ENCODE results near the gene C1orf122.

Gene C1orf122

DNA sequence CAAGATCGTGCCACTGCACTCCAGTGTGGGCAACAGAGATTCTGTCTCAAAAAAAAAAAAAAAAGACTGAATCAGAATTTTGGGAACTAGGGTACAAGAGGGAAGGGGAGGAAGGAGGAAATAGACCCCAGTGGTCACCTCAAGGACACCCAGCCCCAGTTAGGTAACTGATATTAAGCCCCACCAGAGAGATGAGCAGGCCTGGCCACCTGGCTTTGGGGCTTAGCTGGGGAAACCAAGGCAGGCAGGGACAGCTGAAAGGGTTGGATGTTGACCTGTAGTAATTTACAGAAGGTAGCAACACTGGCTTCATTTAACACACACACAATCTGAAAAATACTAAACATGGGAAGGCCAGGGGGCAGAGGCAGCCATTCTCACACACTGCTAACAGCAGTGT lies 5.2 kb upstream of the C1orf122 start:
- no peak for DNase-seq

DNA sequence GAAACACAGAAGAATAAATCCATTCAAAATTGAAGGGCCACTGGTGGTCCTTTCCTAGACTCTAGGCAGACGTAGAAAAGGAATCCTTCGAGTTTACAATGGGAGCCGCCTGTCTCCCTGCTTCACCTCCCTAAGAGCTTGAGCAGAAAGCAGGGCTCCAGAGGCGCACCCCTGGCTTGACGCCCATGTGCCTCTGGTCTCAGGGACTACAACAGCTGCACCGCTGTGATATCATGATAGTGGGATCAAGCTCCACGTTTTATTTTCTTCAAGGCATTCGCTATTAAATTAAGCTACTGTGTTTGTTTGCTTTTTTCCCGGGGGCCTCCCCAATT lies 403 bp upstream of the C1orf122 start:
- DNase-seq, result no peak

DNA sequence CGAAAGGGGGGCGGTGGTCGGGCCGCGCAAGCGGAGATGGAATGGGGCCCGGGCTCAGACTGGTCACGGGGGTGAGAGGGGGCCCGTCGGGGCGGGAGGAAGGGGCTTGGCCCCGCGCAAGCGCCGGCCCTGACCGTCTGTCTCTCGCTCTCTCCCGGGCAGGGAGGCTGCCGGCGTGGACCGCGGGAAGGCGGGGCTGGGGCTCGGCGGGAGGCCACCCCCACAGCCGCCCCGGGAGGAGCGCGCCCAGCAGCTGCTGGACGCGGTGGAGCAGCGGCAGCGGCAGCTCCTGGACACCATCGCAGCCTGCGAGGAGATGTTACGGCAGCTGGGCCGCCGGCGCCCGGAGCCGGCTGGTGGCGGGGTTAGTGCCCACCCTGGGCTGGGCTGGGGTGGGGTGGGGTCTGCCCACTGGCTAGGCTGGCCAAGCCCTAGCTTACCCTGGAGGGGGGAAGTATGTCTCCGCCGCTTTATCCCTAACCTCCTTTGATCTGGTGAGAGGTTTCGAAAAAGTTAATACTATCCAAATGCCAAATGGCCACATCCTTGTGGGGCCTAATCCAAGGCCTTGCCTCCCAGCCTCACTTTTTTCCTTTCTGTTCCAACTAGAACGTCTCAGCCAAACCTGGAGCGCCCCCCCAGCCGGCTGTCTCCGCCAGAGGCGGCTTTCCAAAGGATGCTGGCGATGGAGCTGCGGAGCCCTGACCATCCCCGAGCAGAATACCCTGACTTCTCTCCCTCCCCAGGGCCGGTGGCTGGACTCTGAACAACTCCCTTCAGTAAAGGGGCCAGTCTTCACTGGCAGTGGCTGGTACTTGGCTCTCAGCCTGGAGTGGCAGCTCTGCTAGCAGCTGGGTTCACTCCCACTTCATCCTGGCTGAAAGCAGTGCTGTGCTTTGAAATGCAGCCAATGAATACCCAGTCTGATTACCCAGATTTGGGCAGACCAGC lies 1.1 kb downstream of the C1orf122 start:
- DNase-seq, result no peak

DNA sequence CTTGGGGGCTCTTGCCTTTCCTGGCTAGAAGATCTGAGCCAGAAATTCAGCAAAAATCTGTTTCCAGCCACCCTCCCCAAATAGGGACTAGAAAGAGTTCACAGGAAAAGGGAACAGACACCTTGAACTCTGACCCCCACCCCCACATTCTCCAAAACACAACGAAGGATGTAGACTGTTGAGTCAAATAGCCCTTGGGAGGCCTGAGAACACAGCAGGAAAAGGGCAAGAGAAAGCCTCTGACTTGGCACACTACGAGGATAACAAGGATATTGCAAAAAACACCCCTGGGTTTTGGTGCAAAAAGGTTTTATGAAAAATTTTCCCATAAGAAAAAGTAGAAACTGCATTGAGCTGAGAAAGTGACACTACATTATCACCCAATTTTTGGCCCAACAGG lies 2.4 kb downstream of the C1orf122 start:
- no peak for DNase-seq

DNA sequence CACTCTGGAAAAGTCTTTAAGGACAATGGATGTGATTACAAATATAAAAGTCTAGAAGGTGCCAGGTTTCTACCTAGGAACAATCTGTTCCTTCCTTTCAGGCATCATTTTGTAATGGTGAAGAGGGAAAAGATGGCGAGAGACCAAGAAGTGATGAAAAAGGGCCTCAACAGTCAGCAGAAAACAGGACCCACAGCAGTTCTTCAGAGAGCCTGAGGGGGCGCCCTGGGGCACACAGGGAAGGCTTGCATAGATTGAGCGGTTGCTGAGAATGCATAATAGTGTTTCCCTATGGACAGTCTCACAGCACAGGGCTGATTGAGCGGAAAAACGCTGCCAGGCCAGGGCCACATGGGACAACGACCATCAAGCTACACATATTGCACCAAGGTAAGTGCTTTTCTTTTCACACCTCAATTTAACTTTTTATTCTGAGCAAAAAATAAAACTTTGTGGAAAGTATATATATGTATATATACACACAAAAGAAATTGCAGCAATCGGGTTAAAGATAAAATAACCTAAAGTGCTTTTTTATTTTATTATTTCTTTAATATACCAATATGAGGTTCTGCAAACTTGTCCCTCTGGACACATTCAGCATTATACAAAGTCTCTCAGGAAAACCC lies 3.6 kb downstream of the C1orf122 start:
- peak; percentile 21 for DNase-seq

DNA sequence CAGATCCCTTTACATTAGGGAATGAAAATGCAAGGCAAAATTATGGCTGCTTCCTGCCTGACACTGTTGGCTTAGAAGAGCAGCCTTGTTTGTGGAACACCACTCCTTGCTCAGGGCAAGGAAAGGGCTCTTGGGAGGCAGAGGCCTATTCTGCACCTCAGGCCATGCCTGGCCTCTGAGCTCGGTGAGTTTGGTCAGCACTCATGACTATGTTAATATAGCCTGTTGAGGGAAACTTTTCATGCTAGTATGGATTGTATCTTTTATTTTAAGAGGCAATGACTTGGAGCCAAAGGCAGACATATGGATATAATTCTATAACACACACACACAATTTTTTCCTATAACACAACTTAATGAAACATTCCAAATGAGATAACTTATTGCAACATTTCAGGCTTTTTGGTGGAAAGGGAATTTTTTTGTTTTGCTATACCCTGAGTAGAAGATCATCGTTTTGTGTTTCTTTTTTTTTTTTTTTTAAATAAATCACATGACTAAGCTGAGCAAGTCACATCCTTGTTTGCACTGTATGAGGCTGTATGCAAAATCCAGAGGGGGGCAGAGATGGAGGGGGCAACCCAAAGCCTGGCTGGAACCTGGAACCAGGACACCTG lies 6.0 kb downstream of the C1orf122 start:
- DNase-seq, result no peak

DNA sequence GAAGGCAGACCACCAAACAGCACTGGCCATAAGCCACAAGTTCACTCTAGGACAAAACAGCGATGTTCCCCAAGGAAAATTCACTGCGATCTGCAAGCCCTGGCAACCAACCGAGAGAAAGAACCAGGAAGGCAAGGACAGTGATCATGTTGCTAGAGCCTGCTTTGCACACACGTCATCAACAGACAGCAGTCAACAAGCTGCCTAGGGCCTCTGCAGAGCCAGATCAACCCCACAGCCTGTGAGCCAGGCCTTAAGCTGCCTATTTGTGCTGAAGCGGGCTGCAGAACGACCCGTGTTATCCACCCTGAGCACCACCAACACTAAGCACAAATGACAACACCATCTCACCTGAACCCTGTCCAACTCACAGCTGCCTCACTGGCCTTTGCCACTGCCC lies 6.7 kb downstream of the C1orf122 start:
- DNase-seq, result no peak

DNA sequence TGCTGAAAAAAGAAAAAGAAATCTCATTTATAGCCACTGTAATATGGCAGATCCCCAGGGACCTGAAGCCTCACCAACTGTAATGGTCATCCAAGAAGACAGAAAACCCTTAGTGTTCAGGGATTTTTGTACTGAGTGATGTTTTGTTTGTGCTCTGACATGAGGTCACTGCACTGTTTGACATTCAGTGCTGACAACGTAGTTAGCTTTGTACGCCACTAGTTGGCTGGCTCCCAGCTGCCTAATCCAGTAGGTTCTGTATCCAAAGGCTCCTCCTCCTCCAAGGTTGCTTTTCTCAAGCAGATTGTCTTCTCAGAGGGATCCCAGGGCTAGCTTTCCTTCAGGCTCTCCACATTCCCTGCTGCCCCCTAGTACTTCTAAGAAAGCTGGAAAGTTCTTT lies 9.9 kb downstream of the C1orf122 start:
- DNase-seq, result no peak

DNA sequence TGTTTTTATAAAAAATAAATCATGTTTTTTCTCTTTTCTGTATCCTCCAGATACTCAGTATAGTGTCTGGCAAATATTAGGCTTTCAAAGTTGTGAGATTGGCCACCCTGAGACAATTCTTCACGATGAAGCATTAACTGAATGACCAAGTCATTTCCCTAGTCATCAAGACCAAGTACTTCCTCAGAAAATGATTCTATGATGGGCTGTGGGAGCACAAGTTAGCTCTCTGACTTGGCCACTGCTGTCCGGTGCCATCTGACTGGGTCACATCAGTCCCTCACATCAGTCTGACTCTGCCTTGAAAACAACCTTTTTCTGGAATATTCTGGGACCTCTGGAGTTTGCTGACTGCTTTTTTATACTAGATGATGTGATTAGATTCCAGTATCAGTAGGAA lies 13.9 kb downstream of the C1orf122 start:
- no peak for DNase-seq

DNA sequence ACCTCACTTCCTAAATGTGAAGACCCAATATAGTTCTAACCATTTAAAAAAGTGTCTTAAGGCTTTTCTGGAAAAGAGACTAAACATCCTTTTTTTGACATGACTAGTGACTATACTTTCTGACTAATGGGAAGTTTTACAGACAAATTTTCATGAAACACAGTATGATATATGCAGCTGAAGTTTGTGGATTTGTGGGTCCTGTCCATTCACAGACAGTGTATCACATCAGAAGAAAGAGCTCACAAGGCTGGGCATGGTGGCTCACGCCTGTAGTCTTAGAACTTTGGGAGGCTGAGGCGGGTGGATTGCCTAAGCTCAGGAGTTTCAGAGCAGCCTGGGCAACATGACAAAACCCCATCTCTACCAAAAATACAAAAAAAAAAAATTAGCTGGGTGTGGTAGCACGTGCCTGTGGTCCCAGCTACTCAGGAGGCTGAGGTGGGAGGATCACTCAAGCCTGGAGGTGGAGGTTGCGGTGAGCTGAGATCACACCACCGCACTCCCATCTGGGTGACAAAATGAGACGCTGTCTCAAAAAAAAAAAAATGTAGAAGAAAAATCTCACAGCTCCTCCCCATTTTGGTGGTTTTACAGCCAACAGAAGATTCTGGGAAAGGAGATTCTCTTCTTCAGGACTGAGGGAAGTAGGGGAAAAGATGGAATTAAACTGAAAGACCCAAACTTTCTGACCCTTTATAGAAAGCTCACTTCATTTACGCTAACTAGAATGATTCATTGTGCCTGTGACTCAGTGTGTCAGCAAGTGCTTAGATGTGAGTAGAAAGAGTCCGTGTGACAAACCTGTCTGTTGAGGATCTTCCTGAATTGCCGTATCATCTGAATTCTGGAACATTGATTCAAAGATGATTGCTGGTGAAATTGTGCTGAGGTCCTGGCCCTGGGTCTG lies 15.6 kb downstream of the C1orf122 start:
- no peak for DNase-seq

DNA sequence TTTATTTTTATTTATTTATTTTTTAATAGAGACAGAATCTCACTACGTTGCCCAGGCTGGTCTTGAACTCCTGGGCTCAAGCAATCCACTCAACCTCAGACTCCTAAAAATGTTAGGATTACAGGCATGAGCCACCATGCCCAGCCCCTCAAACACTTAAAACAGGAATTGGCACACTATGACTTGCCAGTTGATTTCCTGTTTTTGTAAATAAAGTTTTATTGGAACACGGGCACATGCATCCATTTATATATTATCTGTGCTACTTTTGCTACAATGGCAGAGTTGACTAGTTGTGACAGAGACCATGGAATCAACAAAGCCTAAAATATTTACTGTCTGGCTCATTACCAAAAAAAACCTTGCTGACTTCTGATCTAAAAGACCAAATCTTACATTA lies 16.4 kb downstream of the C1orf122 start:
- no peak for DNase-seq

DNA sequence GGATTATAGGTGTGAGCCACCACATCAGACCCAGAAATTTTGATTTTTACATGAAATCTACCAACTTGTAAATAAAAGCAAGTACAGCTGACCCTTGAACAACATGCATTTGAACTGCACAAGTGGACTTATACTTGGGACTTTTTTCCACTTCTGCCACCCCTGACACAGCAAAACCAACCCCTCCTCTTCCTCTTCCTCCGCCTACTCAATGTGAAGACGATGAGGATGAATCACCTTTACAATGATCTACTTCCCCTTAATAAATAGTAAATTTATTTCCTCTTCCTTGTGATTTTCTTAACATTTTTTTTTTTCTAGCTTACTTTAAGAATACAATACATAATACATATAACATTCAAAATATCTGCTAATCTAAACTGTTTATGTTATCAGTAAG lies 17.9 kb downstream of the C1orf122 start:
- no peak for DNase-seq

DNA sequence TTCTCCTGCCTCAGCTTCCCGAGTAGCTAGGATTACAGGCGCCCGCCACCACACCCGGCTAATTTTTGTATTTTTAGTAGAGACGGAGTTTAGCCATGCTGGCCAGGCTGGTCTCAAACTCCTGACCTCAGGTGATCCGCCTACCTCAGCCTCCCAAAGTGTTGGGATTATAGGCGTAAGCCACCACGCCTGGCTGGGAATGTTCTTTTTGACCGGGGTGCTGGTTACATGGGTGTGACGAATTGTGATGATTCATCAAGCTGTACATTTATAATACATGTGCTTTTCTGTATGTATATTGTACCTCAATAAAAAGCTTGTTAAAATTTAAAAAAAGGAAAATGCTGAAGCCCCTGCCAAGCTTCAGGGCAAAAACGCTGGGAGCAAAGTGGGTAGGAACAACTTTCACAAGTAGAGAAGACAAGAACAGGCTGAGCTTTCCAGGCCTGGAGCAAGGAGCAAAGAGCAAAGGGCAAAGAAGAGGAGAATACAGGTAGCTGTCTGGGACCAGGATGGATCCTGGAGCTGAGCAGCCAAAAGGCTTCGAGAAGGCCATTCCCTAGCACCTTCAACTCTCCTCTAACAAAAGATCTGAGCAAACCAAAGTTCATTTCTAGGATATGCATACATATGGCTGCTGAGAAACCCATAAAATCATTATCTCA lies 21.0 kb downstream of the C1orf122 start:
- no peak for DNase-seq

DNA sequence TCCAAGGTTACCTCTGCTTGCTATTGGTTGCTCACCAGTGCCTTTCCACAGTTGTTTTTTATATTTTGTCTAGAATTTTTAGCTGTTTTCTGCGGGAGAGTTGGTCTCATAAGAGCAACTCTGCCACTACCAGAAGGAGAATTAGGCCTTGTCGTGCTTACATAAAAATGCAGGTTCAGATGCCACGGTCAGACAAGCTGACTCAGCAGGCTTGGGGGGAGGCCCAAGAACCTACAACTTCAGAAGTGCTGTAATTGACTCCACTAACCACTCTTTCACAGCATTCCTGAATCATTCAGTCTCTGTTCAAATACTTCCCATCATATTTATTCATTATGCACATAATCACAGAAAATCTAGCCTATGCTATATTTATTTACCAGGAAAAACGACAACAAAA lies 23.5 kb downstream of the C1orf122 start:
- DNase-seq, result no peak

DNA sequence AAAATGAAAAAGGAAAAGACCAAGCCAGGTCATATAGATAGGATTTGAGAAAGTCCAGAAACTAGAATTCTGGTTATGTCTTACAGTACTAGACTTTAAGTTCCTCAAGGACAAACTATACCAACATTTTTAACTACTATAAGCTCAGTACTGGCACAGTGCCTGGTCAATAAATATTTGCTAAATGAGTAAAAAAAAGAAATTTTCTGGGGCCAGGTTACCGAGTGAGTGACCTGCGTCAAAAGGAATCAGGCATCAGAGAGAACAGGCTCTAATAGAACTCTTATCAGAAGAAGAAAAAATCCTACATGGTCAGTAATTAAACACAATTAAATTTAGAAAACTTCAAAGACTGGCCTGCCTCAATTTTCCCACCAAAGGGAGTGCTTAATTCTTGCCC lies 24.2 kb downstream of the C1orf122 start:
- no peak for DNase-seq

DNA sequence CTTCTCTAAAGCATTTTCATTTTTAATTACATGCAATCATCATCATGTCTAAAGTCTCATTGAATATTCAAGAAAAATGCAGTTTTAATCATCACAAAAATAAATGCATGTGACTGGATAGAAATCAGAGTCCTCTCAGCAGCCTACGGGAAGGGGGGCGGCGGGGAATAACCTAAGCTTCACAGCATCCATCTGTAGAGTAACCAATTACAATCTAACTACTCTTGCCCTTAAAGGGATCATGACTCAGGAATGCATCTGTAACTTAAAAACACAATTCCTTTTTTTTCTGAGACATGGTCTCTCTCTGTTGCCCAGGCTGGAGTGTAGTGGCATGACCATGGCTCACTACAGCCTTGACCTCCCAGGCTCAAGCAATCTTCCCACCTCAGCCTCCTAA lies 29.2 kb downstream of the C1orf122 start:
- DNase-seq, result no peak

DNA sequence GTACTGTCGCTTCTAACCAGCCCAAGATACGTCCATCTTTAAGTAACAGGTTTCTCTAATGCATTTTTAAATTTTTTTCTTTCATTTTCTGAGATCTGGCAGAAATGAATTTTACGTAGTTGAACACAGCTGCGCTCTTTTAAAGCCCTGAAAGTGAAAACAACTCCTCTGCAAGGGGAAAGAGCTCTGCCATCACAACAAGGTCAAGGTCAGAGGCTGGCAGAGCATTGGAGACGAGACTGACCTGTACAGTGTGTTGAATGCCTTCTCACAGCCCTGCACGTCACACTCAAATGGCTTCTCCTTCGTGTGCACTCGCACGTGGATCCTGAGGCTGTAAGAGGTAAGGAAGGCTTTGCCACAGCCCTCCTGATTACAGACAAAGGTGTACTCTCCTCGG lies 32.1 kb downstream of the C1orf122 start:
- DNase-seq, result no peak

DNA sequence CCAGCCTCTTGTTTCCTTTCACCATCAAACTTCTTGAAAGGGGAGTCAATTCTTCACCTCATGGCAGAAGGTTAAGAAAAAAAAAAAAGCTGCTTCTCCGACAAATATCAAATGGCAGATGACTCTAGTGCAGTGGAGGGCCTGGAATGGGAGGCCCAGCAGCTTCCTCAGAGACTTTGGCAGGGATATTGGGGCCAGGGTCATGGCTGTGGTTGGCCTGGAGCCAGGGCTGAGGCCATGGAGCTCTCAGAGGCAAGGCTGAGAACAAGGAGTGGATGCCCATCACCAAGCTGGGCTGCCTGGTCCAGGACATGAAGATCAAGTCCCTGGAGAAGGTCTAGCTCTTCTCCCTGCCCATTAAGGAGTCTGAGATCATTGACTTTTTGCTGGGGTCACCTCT lies 33.1 kb downstream of the C1orf122 start:
- DNase-seq, result no peak

DNA sequence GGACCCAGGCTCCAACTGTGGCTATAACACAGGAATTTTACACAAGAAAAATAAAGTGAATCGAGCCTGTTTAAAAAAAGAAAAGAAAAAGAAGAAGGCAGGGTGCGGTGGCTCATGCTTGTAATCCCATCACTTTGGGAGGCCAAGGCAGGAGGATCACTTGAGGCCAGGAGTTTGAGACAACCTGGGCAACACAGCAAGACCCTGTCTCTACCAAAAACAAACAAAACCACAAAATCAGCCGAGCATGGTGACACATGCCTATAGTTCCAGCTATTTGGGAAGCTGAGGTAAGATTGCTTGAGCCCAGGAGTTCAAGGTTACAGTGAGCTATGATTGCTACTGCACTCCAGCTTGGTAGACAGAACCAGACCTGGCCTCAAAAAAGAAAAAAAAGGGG lies 34.1 kb downstream of the C1orf122 start:
- DNase-seq, result no peak

DNA sequence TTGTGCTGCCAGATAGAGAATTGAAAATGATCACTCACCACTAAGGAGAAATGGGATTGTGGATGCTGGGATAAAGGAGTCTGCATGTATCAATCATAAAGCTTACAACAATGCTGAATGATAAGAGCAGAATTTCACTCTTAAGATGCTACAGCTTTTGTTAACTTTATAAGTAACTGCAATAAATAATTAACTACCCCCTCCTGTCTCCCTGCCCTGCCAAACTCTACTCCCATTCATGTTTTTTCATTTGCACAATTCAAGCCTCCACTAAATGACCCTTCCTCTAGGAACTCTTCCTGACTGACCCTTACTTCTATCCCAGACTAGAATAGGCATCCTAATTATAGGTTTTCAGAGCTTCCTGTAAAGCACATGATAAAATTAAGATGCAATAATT lies 36.9 kb downstream of the C1orf122 start:
- DNase-seq, result no peak

DNA sequence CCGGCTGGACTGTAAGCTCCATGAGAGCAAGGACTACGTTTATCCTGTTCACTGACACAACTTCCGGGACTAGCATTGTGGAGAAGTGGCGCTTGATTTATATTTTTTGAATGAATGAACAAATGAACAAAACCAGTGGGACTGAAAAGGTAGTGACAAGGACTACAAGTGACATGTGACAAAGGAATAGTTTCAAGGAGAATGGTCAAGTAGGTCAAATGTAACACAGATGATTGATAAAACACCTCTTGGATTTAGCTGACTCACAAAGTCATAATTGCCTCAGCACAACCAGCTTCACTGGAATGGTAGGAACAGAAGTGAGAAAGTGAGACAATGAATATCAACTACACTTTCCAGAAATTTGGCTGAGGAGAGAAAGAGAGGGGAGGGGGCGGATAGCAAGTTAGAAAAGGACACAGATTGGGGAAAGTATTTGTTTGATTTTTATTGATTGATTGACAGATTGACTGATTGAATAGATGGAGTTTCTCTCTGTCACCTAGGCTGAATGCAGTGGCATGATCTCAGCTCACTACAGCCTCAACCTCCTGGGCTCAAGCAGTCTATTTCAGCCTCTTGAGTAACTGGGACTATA lies 37.6 kb downstream of the C1orf122 start:
- no peak for DNase-seq

DNA sequence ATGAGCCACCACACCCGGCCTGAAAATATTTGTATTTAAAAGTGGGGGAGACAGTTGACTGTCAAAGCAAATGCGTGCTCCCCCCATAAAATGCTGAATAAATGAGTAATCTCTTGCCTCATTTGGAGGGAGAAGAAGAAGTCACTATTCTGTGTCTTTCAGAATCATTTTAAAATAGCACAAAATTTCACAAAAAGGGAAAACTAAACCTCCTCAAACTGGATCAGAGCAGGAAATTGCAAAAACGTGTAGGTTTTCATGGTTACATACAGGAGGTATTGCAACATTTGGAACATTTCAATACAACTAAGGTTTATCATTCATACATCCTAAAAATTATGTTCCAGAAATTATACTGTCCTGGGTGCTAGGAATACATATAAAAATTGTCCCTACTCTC lies 38.2 kb downstream of the C1orf122 start:
- no peak for DNase-seq
